OCI-LY3 (cell line): ENCODE data around the gene FSCN2.

Experiments used
- H2AFZ ChIP-seq: fragments of 200-600, 300-600 bp; shearing (Covaris generic); 2 replicates; pipeline ENCODE4 v1.6.0; 2014; ENCODE audit warnings: antibody characterized with exemption, low read depth, low read length
- H3K27ac ChIP-seq: fragments of 200-600, 300-600 bp; sonication (generic); 2 replicates; pipeline ENCODE4 v1.5.1; 2014; ENCODE audit warnings: mild to moderate bottlenecking, low read length, moderate library complexity, mixed read lengths
- H3K27me3 ChIP-seq: fragments of 200-600, 300-600 bp; sonication (generic); 2 replicates; pipeline ENCODE4 v1.6.1; 2014; ENCODE audit warnings: low read depth, low read length, mixed read lengths
- H3K36me3 ChIP-seq: fragments of 200-600, 300-600 bp; sonication (generic); replicated peaks from 2 replicates; pipeline ENCODE3; 2014; ENCODE audit warnings: low read depth, low read length, mixed read lengths
- H3K4me1 ChIP-seq: fragments of 300-600, 200-600 bp; sonication (generic); 2 replicates; pipeline ENCODE4 v1.6.1; 2014; ENCODE audit warnings: low read length, mixed read lengths
- H3K4me2 ChIP-seq: fragments of 200-600, 300-600 bp; sonication (generic); 2 replicates; pipeline ENCODE4 v1.6.1; 2014; ENCODE audit warnings: low read length, mixed read lengths
- H3K4me3 ChIP-seq: fragments of 300-600, 200-600 bp; sonication (generic); 2 replicates; pipeline ENCODE4 v1.5.1; 2014; ENCODE audit warnings: antibody characterized with exemption, mild to moderate bottlenecking, low read length, moderate library complexity
- H3K79me2 ChIP-seq: fragments of 300-600, 200-600 bp; shearing (Covaris generic); 2 replicates; pipeline ENCODE4 v1.6.1; 2014; ENCODE audit warnings: mild to moderate bottlenecking, low read length, mixed read lengths
- H3K9ac ChIP-seq: fragments of 300-600, 200-600 bp; shearing (Covaris generic); 2 replicates; pipeline ENCODE4 v1.6.0; 2014; ENCODE audit warnings: mild to moderate bottlenecking, low read length, moderate library complexity
- H3K9me3 ChIP-seq: fragments of 200-600, 300-600 bp; shearing (Covaris generic); 2 replicates; pipeline ENCODE4 v1.6.1; 2014; ENCODE audit warnings: low read length, mixed read lengths; ENCODE audit not compliant: insufficient read depth
- H4K20me1 ChIP-seq: fragments of 200-600, 300-600 bp; sonication (generic); 2 replicates; pipeline ENCODE4 v1.6.1; 2016; ENCODE audit warnings: low read length, mixed read lengths; ENCODE audit not compliant: insufficient read depth
- EZH2phosphoT487 ChIP-seq: fragments of 200-600 bp; shearing (Covaris generic); IDR thresholded peaks from 2 replicates; pipeline ENCODE4 v1.6.1; 2018; ENCODE audit warnings: antibody characterized with exemption, mixed run types, low read depth
- TF ChIP-seq, protein P1 (sequence below): fragments of 200-600, 300-600 bp; sonication (generic); IDR thresholded peaks from 2 replicates; pipeline ENCODE4 v1.5.1; 2014; ENCODE audit warnings: antibody characterized with exemption, low read length, low read depth

The FSCN2 gene

GRCh38 chr17:81543756-81544155 is 15.6 kb downstream of the FSCN2 start:
- no peaks in the 10 kb centered on the region for H3K9me3 ChIP-seq
- H3K4me1 ChIP-seq: no peaks in the 10 kb centered on the region
- H2AFZ ChIP-seq: no peak overlapping the region
- no peak overlapping the region for H3K4me2 ChIP-seq
- H4K20me1 ChIP-seq: no peaks in the 10 kb centered on the region
- TF ChIP-seq, protein P1, sequence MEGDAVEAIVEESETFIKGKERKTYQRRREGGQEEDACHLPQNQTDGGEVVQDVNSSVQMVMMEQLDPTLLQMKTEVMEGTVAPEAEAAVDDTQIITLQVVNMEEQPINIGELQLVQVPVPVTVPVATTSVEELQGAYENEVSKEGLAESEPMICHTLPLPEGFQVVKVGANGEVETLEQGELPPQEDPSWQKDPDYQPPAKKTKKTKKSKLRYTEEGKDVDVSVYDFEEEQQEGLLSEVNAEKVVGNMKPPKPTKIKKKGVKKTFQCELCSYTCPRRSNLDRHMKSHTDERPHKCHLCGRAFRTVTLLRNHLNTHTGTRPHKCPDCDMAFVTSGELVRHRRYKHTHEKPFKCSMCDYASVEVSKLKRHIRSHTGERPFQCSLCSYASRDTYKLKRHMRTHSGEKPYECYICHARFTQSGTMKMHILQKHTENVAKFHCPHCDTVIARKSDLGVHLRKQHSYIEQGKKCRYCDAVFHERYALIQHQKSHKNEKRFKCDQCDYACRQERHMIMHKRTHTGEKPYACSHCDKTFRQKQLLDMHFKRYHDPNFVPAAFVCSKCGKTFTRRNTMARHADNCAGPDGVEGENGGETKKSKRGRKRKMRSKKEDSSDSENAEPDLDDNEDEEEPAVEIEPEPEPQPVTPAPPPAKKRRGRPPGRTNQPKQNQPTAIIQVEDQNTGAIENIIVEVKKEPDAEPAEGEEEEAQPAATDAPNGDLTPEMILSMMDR: no peak
- no peak for TF ChIP-seq EZH2phosphoT487
- H3K9ac ChIP-seq: no peak overlapping the region
- H3K36me3 ChIP-seq: no peaks in the 10 kb centered on the region
- no peak overlapping the region for H3K27ac ChIP-seq
- no peaks in the 10 kb centered on the region for H3K79me2 ChIP-seq
- H3K4me3 ChIP-seq: no peak overlapping the region
- no peaks in the 10 kb centered on the region for H3K27me3 ChIP-seq

DNA sequence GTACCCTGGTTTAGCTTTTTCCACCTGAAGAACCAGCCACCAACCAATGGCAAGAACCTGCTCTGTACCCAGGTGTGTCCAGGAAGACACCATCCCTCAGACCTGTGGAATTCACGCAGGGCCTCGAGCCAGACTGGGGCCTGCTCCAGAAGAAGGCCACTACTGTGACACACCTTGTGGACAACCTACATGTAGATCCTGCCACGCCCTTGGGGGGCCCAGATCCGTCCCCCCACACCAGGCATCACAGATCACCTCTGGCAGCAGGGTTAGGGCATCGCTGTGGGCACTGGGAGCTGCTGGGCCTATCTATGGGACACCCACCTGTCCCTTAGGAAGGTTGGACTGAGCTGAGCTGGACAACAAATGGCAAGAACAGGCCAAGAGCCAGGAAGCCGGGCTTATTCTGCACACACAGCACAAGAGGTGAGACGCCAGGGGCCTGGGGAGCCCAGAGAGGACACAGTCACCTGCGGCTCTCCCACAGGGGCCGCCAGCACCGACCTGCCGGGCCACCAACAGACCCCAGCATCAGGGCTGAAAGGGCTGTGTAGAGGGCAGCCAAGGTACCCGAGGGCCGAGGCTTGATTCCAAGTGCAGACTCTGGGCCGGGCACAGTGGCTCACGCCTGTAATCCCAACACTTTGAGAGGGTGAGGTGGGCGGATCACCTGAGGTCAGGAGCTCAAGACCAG is 16.3 kb downstream of the FSCN2 start:
- H3K4me1 ChIP-seq: no peaks in the 10 kb centered on the region
- TF ChIP-seq EZH2phosphoT487: no peak
- TF ChIP-seq, protein P1: no peak
- H3K79me2 ChIP-seq: no peaks in the 10 kb centered on the region
- no peaks in the 10 kb centered on the region for H3K9me3 ChIP-seq
- H2AFZ ChIP-seq: no peak overlapping the region
- no peak overlapping the region for H3K27ac ChIP-seq
- H3K9ac ChIP-seq: no peak overlapping the region
- H3K27me3 ChIP-seq: no peaks in the 10 kb centered on the region
- H3K4me3 ChIP-seq: no peak overlapping the region
- no peaks in the 10 kb centered on the region for H4K20me1 ChIP-seq
- peaks cover 1% of the 10 kb centered on the region for H3K36me3 ChIP-seq
- H3K4me2 ChIP-seq: no peak overlapping the region

DNA sequence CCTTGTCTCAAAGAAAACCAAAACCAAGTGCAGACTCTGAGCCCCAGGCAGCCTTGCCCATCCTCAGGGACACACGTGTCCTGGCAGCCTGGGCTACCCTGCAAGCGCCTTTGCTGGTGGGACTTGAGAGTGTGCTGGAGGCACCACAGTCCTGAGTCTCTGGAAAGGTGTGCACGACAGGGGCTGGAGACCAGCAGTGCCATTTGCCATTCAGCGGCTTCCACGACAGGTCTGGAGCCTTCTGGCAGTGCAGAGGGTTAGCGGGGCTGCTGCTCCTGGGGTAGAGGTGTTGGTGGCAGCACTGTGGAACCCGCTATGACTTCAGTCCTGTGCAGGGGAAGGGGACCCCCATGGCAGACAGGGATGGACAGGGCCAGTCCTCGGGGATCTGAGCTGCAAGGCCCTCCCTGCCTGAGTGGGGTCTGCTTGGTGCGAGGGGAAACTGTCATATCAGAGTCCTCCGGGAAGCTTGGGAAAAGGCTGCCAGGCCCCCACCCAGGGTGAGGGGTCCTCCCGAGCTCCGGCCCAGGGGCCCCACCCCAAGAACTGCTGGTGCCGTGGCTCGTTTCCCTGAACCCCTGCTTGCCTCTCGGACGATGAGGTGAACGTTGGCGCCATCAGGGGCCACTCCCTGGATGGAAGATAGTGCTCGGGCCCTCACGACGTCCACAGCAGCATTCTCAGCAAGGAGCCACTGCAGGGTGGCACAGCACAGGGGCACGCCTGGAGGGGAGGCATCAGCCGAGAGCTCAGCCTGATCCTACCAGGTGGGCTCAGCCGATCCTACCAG is 17.2 kb downstream of the FSCN2 start:
- H4K20me1 ChIP-seq: no peaks in the 10 kb centered on the region

More for the DNA sequence above, 17.2 kb downstream of the FSCN2 start:
- TF ChIP-seq, protein P1: no peak
- TF ChIP-seq EZH2phosphoT487: no peak
- H3K79me2 ChIP-seq: peaks cover 2% of the 10 kb centered on the region; the same call in 1 of the 2 replicates
- H3K9ac ChIP-seq: no peak overlapping the region
- no peak overlapping the region for H3K27ac ChIP-seq
- H3K4me3 ChIP-seq: no peak overlapping the region
- H3K4me1 ChIP-seq: no peaks in the 10 kb centered on the region
- H3K27me3 ChIP-seq: no peaks in the 10 kb centered on the region
- H2AFZ ChIP-seq: no peak overlapping the region
- H3K36me3 ChIP-seq: peaks cover 10% of the 10 kb centered on the region
- no peaks in the 10 kb centered on the region for H3K9me3 ChIP-seq
- H3K4me2 ChIP-seq: no peak overlapping the region
